Activated CD4-positive, alpha-beta memory T cell treated with anti-CD3 and anti-CD28 coated beads for 36 hours (primary cell): ENCODE data around the gene SPATA9. TPM values are rescaled to one million over a fixed set of nuclear protein-coding genes. Genes with fewer than 3 reads are reported as not detected.
"Not testable (repeated sequence)": the region's sequence is repeated elsewhere in the genome, so short reads cannot be mapped to it uniquely, and the experiment has no call there.

Experiments used
- CTCF ChIA-PET: fragments of 350-600 bp; sonication (Branson Sonifier 250); formaldehyde crosslinking; loops from one replicate; lab custom pipeline; 2021; ENCODE audit warnings: antibody characterized with exemption, inconsistent platforms; lab: Charles Lee
- POLR2A ChIA-PET: fragments of 350-600 bp; sonication (Branson Sonifier 250); formaldehyde crosslinking; loops from one replicate; lab custom pipeline; 2021; ENCODE audit warnings: antibody characterized with exemption; lab: Charles Lee
- DNase-seq: peaks from one replicate; pipeline ENCODE4 v3.0.0-alpha.2; 2020
- H3K27ac Mint-ChIP-seq: one replicate; pipeline ENCODE4 v1.8.0; 2021; ENCODE audit warnings: mixed read lengths
- H3K27me3 Mint-ChIP-seq: one replicate; pipeline ENCODE4 v1.8.0; 2021; ENCODE audit warnings: mixed read lengths
- H3K36me3 Mint-ChIP-seq: one replicate; pipeline ENCODE4 v1.8.0; 2021; ENCODE audit warnings: mixed read lengths
- H3K4me1 Mint-ChIP-seq: one replicate; pipeline ENCODE4 v1.8.0; 2021; ENCODE audit warnings: low read depth, mixed read lengths
- H3K4me3 Mint-ChIP-seq: one replicate; pipeline ENCODE4 v1.8.0; 2021; ENCODE audit warnings: mild to moderate bottlenecking, mixed read lengths
- H3K9me3 Mint-ChIP-seq: one replicate; pipeline ENCODE4 v1.8.0; 2021; ENCODE audit warnings: mixed read lengths
- intact Hi-C: fragments of 100-400 bp; cut with micrococcal nuclease; formaldehyde crosslinking; loops from one replicate; pipeline ENCODE4 v1.15.1; 2023
- total RNA-seq, 2 experiments: library from RNA; stranded (reverse); gene quantifications; one replicate each; pipeline ENCODE4 v1.2.3, GENCODE V29; 2021

SPATA9 gene
- total RNA-seq, 2 experiments from 2014 or later: not detected

DNA sequence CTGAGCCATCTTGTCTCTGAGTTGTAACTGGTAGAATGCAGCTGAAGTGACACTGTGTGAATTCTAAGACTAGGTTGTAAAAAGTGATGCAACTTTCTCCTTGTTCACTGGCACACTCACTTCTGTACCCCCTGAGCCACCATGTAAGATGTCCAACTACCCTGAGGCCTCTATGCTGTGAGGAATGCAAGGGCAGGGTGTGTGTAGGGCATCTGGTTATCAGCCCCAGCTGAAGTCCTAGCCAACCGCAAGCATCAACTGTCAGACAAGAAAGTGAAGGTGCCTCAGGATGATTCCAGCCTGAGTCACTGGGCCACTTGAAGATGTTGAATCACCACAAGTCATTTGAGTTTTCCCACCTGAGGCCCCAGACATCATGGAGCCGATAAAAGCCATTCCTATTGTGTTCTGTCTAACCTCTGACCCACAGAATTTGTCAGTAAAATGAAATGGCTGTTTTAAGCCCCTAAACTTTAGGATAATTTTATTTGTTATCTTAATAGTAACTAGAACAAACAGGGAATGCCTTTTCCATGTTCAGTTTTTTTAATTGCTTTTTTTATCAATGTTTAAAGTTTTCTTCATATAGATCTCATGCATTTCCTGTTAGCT is 29.7 kb upstream of the SPATA9 start:
- ChIA-PET POLR2A (interaction anchor here (1.0 kb wide), 1 partner anchor 50 kb away, joined by 3 read pairs; no protein-coding TSS in a partner anchor), CTCF (interaction anchor here (1.0 kb wide), 1 partner anchor 48 kb away, joined by 3 read pairs; no protein-coding TSS in a partner anchor)
- Mint-ChIP-seq H3K27ac (no peak overlapping the region), H3K27me3 (peaks cover 9% of the 10 kb centered on the region), H3K36me3 (no peaks in the 10 kb centered on the region), H3K9me3 (no peaks in the 10 kb centered on the region), H3K4me3 (no peak overlapping the region), H3K4me1 (peaks cover 22% of the 10 kb centered on the region)
- intact Hi-C loops: loop anchor here (1.0 to 10.0 kb wide), 2 partner anchors 48 to 158 kb away; partner anchors contain the start of genes ARSK and SKIC3
- peak; percentile 74 for DNase-seq

DNA sequence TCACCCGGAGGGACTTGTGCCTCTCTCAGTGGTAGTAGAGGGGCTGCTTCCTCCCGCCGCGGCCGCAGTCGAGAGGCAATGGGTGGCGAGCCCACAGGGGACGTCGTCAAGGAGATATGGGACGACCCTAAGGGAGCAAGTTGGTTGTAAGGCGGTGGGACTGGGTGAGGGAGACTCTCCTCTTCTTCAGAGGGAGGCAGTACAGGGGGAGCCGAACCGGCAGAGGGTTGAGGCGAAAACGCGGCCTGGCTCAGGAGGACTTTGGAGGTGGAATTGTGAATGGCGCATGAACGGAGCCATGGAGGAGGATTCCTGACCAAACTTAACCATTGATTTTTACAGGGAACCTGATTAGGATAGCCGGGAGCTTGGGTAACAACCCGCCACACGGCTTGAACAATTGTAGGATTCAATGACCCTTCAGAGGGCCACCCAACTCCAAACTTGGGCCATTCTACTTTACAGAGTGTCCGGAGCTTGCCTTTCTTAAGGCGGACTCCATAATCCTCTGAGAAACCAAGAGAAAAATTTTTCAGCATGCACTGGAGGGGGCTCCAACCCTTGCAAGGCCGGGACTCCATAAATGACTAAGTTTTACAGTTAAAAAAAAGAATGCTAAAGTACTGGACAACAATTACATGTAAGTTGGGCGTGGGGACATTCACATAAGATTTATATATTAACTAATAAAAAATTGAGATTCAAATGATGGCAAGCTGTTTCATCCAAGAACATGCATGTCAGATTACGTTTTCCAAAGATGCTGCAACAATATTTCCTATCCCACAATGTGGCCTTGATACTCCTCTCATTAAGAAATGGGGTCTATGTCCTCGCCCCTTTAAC is 28.9 kb upstream of the SPATA9 start:
- peaks cover 9% of the 10 kb centered on the region for H3K27me3 Mint-ChIP-seq
- ChIA-PET POLR2A (interaction anchor here (1.0 kb wide), 1 partner anchor 50 kb away, joined by 3 read pairs; no protein-coding TSS in a partner anchor), CTCF (interaction anchor here (1.0 kb wide), 1 partner anchor 48 kb away, joined by 3 read pairs; no protein-coding TSS in a partner anchor)
- no peaks in the 10 kb centered on the region for H3K9me3 Mint-ChIP-seq
- no peaks in the 10 kb centered on the region for H3K36me3 Mint-ChIP-seq
- H3K27ac Mint-ChIP-seq: no peak overlapping the region
- intact Hi-C loops: loop anchor here (1.0 to 10.0 kb wide), 2 partner anchors 49 to 157 kb away; partner anchors contain the start of genes ARSK and SKIC3
- no peak overlapping the region for H3K4me3 Mint-ChIP-seq
- peaks cover 22% of the 10 kb centered on the region for H3K4me1 Mint-ChIP-seq
- DNase-seq: no peak

DNA sequence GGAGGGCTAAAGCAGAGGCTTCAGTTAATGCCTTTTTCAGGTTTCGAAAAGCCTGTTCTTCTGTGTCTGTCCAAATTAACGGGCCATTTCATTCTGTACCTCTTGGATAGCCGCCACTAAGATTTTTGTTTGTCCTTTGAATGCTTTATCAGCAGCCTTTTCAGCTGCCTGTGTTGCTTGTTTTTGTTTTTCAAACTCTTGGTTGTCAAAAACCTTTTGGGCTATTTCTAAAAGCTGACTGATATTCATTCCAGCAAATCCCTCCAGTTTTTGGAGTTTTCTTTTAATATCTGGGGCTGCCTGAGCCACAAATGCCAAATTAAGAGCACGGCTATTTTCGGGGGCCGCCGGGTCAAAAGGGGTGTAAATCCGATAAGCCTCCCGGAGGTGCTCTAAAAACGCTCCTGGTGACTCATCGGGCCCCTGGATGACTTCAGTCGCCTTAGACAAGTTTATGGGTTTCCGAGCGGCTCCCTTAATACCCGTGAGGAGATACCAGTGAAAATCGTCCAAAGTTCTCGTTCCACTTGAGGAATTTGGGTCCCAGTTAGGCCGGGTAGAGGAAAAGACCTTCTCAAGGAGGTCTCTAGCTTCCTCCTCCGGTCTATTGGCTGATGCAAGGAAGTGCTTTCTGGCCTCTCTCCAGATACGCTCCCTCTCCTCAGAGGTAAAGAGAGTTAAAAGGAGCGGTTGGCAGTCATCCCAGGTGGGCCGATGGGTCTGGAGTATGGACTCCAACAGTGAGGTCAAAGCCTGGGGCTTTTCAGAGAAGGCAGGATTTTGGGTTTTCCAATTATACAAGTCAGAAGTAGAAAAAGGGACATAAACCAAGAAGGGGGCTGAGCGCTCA is 28.1 kb upstream of the SPATA9 start:
- H3K9me3 Mint-ChIP-seq, H3K27me3 Mint-ChIP-seq, POLR2A ChIA-PET, DNase-seq, H3K27ac Mint-ChIP-seq, H3K36me3 Mint-ChIP-seq, CTCF ChIA-PET, H3K4me3 Mint-ChIP-seq: not testable (repeated sequence)
- H3K4me1 Mint-ChIP-seq: peaks cover 14% of the 10 kb centered on the region
- intact Hi-C loops: loop anchor here (10.0 kb wide), 1 partner anchor 156 kb away; the partner anchor contains the start of genes ARSK and SKIC3

DNA sequence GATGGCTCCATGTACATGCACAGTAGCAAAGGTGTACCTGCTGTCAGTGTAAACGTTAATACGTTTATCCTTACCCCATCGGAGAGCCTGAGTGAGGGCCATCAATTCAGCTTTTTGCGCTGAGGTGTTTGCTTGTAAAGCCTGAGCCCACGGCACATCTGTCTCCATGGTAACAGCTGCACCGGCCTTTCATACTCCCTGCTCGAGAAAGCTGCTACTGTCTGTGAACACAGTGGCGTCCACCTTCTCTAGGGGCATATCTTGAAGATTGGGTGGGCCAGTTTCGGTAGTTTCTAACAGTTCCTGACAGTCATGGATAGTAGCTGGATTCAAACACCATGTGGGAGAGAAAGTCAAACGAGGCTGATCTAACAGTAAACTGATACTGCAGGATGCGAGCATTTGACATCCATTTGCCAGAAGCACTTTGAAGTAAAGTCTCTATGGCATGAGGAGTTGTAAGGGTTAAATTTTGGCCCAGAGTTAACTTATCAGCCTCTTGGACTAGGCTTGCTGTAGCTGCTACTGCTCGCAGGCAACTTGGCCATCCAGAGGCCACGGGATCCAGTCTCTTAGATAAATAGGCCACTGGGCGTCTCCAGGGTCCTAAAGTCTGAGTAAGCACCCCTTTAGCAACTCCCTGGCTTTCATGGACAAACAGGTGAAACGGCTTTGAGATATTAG is 27.3 kb upstream of the SPATA9 start:
- Mint-ChIP-seq H3K27me3 (peaks cover 9% of the 10 kb centered on the region), H3K27ac (no peak overlapping the region), H3K4me1 (peaks cover 7% of the 10 kb centered on the region), H3K36me3 (no peaks in the 10 kb centered on the region), H3K4me3 (no peak overlapping the region), H3K9me3 (no peaks in the 10 kb centered on the region)
- ChIA-PET POLR2A (no interaction called here), CTCF (no interaction called here)
- intact Hi-C loops: loop anchor here (10.0 kb wide), 1 partner anchor 155 kb away; the partner anchor contains the start of genes ARSK and SKIC3
- DNase-seq: no peak

DNA sequence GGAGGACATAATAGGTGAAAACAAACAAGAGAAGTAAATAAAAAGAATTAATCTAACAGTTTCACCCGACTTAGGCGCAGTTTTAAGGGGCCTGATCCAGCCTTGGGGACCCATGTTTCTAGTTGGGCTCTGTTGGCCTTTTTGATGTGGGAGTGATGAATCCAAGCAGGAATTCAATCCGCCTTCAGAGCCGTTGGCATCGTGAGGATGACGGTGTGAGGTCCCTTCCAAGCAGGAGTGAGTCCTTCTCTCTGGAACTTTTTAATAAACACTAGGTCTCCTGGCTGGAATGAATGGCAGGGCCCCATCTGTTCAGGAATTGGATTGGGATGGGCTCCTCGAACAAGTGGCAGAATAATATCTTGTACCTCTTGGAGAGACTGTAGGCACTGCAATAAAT is 26.1 kb upstream of the SPATA9 start:
- CTCF ChIA-PET: no interaction called here
- peaks cover 5% of the 10 kb centered on the region for H3K4me1 Mint-ChIP-seq
- H3K4me3 Mint-ChIP-seq: no peak overlapping the region
- H3K9me3 Mint-ChIP-seq: no peaks in the 10 kb centered on the region
- no peak overlapping the region for H3K27ac Mint-ChIP-seq
- POLR2A ChIA-PET: no interaction called here
- DNase-seq: no peak
- intact Hi-C loops: no loop called here
- H3K27me3 Mint-ChIP-seq: peaks cover 6% of the 10 kb centered on the region
- no peaks in the 10 kb centered on the region for H3K36me3 Mint-ChIP-seq

DNA sequence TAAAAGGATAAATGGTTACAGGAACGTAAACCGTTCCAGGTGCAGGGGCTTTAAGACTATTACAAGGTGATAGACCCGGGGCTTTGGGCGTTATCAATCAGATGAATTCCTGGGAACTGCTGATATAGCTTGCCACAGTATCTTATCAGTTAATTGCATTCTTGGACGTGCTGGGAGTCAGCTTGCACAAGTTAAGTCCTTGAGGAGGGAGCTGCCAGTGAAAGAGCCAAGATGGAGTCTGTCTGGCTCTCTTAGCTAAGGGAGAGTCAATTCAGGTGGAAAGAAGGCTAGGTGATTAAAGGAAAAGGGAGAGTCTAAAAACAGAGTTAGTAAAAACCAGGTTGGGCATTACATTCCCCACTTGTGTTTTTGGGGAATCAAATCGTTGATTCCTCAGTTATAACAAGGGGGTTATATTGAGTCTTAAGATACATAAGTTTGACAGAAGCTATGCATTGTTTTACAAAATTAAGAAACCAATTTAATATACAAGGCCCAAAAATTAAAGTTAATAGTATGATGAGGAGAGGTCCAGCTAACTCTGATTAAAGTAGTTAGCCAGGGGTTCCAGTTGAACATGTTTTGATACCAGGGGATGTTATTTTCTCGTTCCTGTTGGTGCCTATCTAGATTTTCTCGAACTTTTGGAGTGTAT is 24.9 kb upstream of the SPATA9 start:
- intact Hi-C loops, H3K4me3 Mint-ChIP-seq, H3K27me3 Mint-ChIP-seq: not testable (repeated sequence)

DNA sequence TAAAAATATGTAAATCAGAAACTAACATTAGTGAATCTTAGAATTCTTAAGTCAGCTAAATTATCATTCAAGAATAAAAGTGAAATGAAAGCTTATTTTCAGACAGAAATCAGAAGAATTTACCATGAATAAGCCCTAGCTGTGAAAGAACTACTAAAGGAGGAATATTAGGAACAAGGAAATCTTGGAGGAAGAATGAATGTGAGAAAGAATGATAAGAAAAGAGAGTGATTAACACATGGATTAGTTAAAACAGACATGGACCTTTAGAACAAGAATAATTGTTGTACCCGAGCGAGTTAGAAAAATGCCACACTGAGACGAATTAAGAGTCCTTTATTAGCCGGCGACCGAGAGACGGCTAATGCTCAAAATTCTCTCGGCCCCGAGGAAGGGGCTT is 24.3 kb upstream of the SPATA9 start:
- DNase-seq: no peak
- CTCF ChIA-PET: no interaction called here
- no peaks in the 10 kb centered on the region for H3K36me3 Mint-ChIP-seq
- H3K9me3 Mint-ChIP-seq: no peaks in the 10 kb centered on the region
- no peak overlapping the region for H3K4me3 Mint-ChIP-seq
- H3K27ac Mint-ChIP-seq: no peak overlapping the region
- no peaks in the 10 kb centered on the region for H3K4me1 Mint-ChIP-seq
- POLR2A ChIA-PET: no interaction called here
- peaks cover 7% of the 10 kb centered on the region for H3K27me3 Mint-ChIP-seq
- intact Hi-C loops: no loop called here

More for the DNA sequence above, 24.9 kb upstream of the SPATA9 start:
- DNase-seq, H3K9me3 Mint-ChIP-seq, H3K36me3 Mint-ChIP-seq, H3K27ac Mint-ChIP-seq, POLR2A ChIA-PET, H3K4me1 Mint-ChIP-seq, CTCF ChIA-PET: not testable (repeated sequence)

DNA sequence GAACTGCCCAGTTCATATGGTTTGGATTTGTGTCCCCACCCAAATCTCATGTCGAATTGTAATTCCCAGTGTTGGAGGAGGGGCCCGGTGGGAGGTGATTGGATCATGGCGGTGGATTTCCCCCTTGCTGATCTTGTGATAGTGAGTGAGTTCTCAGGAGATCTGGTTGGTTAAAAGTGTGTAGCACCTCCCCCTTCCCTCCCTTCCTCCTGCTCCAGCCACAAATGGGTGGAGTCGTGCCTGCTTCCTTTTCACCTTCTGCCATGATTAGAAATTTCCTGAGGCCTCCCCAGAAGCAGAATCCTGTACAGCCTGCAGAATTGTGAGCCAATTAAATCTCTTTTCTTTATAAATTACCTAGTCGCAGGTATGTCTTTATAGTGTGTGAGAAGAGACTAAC is 23.4 kb upstream of the SPATA9 start:
- H3K27me3 Mint-ChIP-seq, H3K9me3 Mint-ChIP-seq, H3K36me3 Mint-ChIP-seq, CTCF ChIA-PET, POLR2A ChIA-PET, H3K27ac Mint-ChIP-seq, H3K4me3 Mint-ChIP-seq, H3K4me1 Mint-ChIP-seq, intact Hi-C loops, DNase-seq: not testable (repeated sequence)

DNA sequence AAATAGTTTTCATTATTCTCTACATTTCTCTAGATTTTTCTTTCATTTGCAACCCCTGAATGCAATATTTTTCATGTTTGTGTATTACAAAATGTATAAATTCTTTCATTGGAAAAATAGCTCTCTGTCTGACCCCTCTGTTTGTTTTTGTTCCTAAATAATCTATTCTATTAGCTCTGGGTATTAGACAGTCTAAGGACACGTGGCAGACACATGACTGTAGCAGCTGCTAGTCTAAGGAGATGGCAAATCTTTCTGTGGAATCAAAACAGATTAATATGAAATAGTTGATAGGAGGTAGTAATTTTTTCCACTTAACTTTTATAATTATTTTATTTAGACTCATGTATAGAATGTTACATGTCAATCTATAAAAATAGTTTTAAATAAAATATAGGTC is 21.4 kb upstream of the SPATA9 start:
- DNase-seq: no peak
- POLR2A ChIA-PET: no interaction called here
- Mint-ChIP-seq H3K4me3 (no peak overlapping the region), H3K36me3 (no peaks in the 10 kb centered on the region), H3K9me3 (no peaks in the 10 kb centered on the region), H3K4me1 (no peaks in the 10 kb centered on the region), H3K27ac (no peak overlapping the region), H3K27me3 (peaks cover 6% of the 10 kb centered on the region)
- CTCF ChIA-PET: interaction anchor here (1.3 kb wide), 1 partner anchor 77 kb away, joined by 6 read pairs; no protein-coding TSS in a partner anchor
- intact Hi-C loops: no loop called here

DNA sequence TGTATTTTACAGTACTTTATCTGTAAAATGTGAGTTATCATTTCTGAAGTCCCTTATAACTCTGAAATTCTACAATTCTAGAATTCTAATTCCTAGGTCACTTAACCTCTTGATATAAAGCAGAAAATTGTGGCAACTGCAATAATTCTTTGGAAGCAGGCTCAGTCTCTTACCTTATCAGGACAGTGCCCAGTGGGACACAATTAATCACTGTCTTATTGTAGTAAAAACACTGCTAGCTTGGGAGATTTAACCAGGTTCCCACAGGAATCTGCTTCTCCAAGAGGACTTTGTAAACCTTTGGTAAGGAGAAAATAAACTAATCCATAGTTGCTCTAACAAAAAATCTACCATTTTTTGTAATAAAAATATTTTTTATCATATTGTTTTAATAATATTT is 18.3 kb upstream of the SPATA9 start:
- intact Hi-C loops: no loop called here
- ChIA-PET POLR2A (no interaction called here), CTCF (no interaction called here)

DNA sequence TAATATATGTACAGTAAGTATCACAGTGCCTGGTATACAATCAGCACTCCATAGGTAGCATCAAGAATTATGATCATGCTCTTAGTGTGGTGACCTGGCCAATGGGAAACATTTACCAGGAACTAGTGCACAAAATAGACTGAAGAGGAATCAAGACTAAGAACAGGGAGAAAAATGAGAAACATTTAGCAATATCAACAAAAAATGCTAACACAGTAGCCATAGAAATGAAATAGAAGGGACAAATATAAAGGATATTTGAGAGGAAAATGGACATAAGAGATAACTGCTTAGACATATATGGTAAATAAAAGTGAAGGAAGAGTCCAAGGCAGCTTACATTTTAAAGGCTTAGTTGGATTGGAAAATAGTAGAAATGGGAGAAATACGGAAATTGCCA is 16.5 kb upstream of the SPATA9 start:
- no peaks in the 10 kb centered on the region for H3K36me3 Mint-ChIP-seq
- H3K27ac Mint-ChIP-seq: no peak overlapping the region
- CTCF ChIA-PET: interaction anchor here (1.0 kb wide), 1 partner anchor 35 kb away, joined by 3 read pairs; no protein-coding TSS in a partner anchor
- intact Hi-C loops: no loop called here
- H3K27me3 Mint-ChIP-seq: peaks cover 14% of the 10 kb centered on the region
- no peak overlapping the region for H3K4me3 Mint-ChIP-seq
- POLR2A ChIA-PET: no interaction called here
- DNase-seq: no peak
- H3K4me1 Mint-ChIP-seq: no peaks in the 10 kb centered on the region
- no peaks in the 10 kb centered on the region for H3K9me3 Mint-ChIP-seq

More for the DNA sequence above, 18.3 kb upstream of the SPATA9 start:
- Mint-ChIP-seq H3K36me3 (no peaks in the 10 kb centered on the region), H3K27ac (no peak overlapping the region), H3K27me3 (peaks cover 11% of the 10 kb centered on the region), H3K4me3 (no peak overlapping the region), H3K9me3 (no peaks in the 10 kb centered on the region), H3K4me1 (no peaks in the 10 kb centered on the region)
- no peak for DNase-seq
